Endothelial cell of hepatic sinusoid (primary cell): ENCODE results near the gene GATA6.

ENCODE experiments used
- in situ Hi-C: cut with HindIII; loops from 2 replicates; pipeline ENCODE4 v1.10.0; 2017; ENCODE audit warnings: low sequenced_read_pairs

Gene GATA6

GRCh38 chr18:22229456-22230124, 60.2 kb downstream of the GATA6 start:
- in situ Hi-C loops: no loop called here

GRCh38 chr18:22230471-22230945, 61.1 kb downstream of the GATA6 start:
- in situ Hi-C loops: no loop called here

- in situ Hi-C loops: no loop called here
These were observed 63.9 kb downstream of the GATA6 start for GRCh38 chr18:22233266-22233665.

- in situ Hi-C loops: no loop called here
These were observed 68.6 kb downstream of the GATA6 start for GRCh38 chr18:22238036-22238435.

- in situ Hi-C loops: no loop called here
These were observed 69.3 kb downstream of the GATA6 start for GRCh38 chr18:22238681-22239080.

- in situ Hi-C loops: no loop called here
These were observed 72.6 kb downstream of the GATA6 start for GRCh38 chr18:22241921-22242361.

- in situ Hi-C loops: no loop called here
These were observed 74.1 kb downstream of the GATA6 start for GRCh38 chr18:22243513-22243912.

GRCh38 chr18:22250026-22250425, 80.6 kb downstream of the GATA6 start:
- in situ Hi-C loops: no loop called here

- in situ Hi-C loops: no loop called here
These were observed 81.2 kb downstream of the GATA6 start for GRCh38 chr18:22250591-22250996.
